Renal pelvis (tissue), 4 donors: Measurements from ENCODE around the gene ARID1A. TPM values are rescaled to one million over a fixed set of nuclear protein-coding genes. Genes with fewer than 3 reads are reported as not detected.
A peak's percentile ranks its signal among the peaks of the same experiment; 100 is the strongest.
"Not testable (repeated sequence)": the region's sequence is repeated elsewhere in the genome, so short reads cannot be mapped to it uniquely, and the experiment has no call there.

Experiments
- DNase-seq: peaks from one replicate; pipeline ENCODE4 v3.0.0-alpha.2; 2013
- polyA plus RNA-seq, 3 donors: library from polyadenylated mRNA; unstranded; fragments of 120-200 nt; gene quantifications; one replicate each; pipeline ENCODE4 v1.2.1, GENCODE V29; 2013; ENCODE audit not compliant: insufficient read length in 3 of 3

ARID1A gene
- polyA plus RNA-seq, 3 donors, result 101 to 117 (median 106) TPM

DNA sequence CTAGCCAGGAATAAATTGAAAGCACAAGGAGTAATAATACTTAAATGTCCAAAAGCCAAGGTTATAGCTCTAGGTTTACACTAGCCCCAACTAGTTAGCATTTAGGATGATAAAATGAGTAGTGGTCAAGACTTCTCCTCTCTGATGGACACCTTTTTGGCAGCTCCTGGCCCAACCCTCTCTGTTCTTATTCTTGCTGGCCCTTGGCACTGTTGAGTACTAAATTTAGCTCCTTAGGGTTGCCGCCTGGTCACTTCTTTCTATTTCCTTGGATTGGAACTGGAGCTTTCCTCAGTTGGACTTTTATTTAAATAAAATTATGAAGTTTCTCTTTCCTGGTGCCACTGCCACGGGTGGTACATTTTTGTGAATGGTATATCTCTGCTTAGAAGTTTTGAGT, 28.3 kb downstream of the ARID1A start:
- DNase-seq, result no peak

DNA sequence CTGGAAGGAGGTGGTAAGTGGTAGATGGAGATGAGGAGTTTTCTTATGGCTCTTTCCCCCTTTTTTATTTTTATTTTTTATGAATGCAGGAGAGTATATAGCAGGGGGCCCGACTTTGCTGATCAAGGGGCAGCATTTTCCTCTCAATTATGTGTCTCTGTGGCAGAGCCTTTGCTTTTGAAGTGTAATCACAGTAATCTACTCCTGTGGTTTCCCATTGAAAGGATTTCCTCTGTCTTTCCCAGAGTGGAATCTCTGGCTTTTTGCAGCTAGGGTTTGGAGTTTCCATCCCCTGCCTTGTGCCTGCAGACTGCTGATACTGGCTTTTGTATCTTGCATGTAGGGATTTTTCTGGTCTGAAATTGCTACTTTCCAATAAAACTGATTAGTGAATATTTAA, 29.1 kb downstream of the ARID1A start:
- DNase-seq, result no peak

DNA sequence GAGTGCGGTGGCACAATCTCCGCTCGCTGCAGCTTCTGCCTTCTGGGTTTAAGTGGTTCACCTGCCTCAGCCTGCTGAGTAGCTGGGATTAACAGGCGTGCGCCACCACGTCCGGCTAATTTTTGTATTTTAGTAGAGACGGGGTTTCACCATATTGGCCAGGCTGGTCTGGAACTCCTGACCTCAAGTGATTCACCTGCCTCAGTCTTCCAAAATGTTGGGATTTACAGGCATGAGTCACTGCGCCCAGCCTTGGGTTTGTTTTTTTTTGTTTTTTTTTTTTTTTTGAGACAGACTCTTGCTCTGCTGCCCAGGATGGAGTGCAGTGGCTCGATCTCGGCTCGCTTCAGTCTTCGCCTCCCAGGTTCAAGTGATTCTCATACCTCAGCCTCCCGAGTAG, 30.1 kb downstream of the ARID1A start:
- not testable (repeated sequence) for DNase-seq

DNA sequence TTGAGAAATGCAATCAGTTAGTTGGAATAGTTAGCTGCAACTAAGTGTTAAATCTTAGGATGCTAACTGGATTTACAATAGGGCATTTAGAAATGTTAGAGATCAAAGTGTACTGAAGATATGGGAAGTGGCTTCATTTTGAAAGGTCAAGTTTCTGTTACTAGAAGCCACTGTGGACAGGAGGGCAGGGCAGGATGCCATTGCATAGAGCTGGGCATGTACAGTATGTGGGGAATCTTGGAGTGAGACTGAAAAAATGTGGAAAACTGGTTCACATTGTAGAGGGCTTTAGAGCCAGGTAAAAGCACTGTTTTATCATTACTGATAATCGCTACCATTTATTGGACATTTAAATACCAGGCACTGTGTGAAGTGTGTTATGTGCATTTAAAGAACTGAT, 31.0 kb downstream of the ARID1A start:
- DNase-seq, result no peak

DNA sequence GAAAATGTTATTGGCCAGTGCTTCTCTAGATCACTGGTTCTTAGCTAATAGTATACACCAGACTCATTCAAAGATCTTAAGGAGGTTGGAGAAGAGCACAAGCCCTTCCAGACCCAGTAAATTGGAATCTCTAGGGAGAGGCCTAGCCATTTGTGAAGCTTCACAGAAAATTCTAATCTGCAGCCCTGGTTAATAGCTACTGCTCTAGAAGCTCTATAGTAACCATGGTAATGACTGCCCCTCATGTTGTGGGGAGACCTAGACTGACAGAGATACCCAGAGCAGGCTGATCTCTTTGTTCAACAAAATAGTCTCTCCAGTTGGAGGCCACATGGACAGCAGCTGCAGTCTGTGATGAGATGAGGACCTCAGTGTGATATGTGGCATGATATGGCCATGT, 31.7 kb downstream of the ARID1A start:
- DNase-seq, result no peak

DNA sequence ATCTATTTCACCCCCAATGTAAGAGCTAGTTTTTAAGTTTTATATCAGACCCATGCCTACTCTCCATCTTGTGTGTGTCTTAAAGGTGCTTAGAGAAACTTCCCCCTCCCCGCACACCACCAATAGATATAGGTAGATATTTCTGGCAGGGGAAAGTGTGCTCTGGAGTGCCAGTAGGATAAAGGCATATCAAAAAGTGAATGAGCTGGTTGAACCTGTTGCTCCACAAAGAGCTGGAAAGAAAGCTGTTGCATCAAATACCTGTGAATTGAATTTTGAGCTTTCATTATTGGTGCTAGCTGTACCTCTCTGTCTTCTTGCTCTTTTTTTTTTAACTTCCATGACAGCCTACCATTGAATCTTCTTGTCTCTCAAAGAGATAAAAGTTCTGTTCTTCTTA, 32.8 kb downstream of the ARID1A start:
- no peak for DNase-seq

DNA sequence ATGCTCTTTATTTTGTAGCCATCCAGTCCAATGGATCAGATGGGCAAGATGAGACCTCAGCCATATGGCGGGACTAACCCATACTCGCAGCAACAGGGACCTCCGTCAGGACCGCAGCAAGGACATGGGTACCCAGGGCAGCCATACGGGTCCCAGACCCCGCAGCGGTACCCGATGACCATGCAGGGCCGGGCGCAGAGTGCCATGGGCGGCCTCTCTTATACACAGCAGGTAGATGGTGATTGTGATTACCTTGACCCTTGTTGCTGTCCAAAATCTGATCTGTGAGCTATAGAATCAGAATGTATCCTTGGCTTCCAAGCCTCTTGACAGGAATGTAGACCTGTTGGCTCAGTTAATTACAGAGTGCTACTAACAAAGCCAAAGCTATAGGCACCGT, 33.8 kb downstream of the ARID1A start:
- no peak for DNase-seq

DNA sequence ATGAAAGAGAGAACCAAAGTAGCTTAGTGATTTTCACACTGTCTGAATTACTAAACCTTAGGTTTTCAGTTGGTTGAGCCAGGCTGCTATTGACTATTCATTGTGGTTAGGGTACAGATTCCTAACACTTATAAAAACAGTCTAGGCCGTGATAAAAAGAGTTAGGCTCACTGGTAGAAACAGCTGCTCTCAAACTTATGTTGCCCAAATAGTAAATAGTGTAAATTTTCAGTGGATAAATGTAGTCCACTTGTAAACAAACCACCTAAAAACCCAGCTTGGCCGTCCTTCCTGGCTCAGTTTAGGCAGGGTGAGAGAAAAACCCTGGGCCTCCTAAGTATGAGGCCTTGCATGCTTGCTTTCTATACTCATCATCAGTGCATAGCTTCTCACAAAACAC, 34.9 kb downstream of the ARID1A start:
- no peak for DNase-seq

DNA sequence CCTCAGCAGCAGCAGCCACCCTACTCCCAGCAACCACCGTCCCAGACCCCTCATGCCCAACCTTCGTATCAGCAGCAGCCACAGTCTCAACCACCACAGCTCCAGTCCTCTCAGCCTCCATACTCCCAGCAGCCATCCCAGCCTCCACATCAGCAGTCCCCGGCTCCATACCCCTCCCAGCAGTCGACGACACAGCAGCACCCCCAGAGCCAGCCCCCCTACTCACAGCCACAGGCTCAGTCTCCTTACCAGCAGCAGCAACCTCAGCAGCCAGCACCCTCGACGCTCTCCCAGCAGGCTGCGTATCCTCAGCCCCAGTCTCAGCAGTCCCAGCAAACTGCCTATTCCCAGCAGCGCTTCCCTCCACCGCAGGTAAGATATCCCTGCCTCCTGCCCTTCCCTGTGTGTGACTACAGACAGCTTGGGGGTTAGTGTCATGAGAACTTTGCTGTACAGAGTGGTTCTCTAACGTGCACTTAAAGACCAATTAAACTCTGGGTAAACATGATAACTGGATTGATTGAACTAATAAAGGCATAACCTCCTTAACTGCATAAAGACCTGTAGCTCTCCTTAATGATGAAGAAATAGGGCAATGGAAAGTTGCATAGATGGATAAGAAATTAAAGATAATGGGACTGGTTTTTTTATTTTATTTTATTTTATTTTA, 35.6 kb downstream of the ARID1A start:
- DNase-seq, result no peak

DNA sequence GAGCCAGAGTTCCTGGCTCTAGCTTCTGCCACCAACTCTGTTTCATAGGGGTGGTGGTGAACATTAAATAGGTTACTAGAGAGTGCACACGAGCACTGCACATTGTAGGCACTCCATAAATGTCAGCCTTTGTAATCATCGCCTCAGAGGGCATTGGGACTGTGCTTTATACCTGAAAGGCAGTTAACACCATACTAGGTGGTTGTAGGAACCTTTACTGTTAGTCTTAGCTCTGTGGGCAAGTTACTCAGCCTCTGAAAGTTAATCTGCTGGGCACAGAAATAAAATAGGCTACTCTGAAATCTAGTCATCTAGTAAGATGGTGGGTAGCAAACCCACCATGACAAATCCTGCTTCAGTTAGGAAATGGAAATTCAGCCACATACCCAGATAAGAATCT, 37.6 kb downstream of the ARID1A start:
- no peak for DNase-seq

DNA sequence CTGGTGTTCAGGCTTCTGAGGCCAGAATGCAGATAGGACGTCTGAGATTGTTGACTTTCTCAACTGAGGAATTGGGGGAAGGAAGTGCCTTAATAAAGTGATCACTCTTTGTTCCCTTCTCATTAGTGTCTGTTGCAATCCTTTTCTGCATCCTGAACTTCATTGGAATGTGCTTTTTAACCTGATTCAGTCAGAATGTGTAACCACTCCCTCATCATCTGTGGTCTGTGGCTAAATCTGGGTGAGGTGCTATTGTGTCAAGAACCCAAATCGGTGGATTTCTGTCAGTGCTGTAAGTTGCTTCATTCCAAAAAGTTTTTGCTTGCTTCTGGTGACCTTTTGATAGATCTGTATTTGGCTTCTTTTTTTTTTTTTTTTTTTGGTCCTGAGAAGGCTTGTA, 38.2 kb downstream of the ARID1A start:
- DNase-seq, result no peak

DNA sequence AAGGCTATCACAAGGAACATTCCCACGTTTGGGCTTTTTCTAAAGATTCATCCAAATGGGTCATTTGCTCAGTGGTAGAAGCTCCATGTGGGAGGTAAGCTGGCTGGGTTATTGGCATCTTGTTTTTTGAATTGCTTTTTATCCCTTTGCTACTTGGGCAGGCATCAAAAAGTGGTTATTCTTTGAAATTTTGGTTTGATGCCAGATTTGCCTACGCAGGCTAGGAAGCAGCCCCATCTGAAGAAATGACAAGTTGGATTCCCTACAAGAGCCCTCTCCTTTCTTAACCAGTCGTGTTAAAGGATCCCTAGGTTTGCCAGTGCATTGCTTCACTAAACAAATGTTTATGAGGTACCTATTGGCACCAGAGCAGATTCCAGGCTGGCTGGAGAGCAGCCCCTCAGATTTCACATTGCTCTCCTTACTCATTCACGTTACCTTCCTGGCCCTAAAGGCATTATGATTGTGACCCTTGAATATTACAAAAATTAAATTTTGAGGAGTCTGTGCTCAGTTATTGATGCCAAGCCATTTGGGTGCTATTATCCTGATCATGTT, 38.8 kb downstream of the ARID1A start:
- DNase-seq, result no peak

DNA sequence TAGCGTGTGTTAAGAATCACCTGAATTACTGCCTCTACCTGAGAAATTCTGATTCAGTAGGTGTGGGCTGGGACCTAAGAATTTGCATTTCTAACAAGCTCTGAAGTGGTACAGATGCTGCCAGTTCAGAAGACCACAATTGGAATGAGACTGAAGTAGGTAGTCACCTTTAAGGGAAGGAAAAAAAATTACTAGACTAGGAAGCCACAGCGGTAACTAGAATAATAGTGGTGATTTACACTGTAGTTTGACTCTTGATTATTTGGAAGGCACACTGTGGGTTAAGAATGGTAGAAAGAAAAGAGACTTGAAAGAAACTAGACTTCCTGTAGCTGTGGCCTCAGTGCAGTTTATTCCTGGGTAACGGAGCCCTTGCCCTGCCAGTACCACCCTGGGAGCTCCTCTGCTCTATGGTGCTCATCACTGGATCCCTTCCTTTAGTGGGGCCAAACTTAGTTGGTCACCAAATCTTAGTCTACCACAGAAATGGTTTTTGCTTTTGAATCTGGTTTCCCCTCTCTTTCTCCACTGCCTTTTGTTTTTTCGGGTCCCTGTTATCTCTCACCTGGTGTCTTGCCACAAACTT, 43.6 kb downstream of the ARID1A start:
- DNase-seq, result no peak

DNA sequence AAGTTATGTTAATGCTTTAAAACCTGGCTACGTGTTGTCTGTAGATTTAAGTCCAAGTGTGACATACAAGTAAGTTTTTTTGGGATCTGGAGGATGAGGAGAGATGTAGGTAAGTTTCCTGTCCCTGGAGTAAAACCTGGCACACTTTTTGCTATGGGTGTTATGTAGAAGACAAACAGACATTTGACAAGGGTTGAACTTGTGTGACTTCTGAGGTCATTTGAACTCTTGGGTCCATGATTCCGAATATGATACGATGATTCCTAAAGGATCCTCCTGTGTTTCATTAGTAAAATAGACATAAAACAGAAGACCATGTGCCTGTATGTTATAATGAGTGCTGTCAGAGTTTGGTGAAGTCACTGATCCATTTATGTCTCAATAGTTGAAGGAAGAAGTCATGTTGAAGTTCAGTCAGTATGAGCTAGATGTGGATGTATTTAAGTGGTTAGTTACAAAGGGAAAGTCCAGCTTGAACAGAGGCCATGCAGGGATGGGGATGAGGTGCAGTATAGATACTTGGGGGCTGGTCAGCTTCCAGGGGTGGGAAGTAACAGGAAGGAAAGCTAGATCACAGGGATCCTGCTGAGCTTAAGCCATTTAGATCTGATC, 44.3 kb downstream of the ARID1A start:
- DNase-seq, result no peak

DNA sequence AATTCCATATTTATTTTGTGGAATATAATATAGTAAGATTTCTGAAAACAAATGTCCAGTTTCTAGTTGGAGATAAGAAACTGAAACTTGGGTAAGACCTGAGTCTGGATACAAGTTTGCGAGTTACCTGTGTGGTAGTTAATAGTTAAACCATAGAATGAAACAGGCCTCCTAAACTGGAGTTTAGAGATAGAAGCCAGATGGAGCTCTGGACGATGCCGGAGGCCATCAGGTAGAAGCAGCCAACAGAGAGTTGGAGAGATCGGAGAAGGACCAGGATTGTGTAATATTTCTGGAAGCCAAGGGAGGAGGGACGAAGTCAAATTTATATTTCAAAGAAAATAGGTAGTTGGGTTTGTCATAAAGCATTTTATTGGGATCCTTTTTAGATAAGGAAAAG, 45.1 kb downstream of the ARID1A start:
- no peak for DNase-seq

DNA sequence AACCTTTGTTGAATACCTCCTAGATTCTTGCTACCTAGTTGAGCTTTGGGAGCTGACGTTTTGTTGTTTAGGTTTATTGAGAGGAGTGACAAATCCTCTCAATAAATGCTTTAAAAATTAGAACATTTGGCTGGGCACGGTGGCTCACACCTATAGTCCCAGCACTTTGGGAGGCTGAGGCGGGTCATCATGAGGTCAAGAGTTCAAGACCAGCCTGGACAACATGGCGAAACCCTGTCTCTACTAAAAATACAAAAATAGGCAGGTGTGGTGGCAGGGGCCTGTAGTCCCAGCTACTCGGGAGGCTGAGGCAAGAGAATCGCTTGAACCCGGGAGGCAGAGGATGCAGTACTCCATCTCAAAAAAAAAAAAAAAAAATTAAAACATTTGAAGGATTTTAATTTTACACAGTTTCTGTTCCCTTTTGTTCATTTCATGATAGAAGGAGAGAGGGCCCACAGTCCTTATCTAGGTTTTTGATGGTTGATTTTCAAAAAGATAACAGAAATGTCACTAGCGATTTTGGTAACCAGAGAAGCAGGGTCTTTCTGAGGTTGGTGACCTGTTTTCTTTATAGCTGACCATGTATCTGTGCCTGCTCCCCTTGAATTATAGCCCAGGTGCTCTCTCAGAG, 47.7 kb downstream of the ARID1A start:
- no peak for DNase-seq

DNA sequence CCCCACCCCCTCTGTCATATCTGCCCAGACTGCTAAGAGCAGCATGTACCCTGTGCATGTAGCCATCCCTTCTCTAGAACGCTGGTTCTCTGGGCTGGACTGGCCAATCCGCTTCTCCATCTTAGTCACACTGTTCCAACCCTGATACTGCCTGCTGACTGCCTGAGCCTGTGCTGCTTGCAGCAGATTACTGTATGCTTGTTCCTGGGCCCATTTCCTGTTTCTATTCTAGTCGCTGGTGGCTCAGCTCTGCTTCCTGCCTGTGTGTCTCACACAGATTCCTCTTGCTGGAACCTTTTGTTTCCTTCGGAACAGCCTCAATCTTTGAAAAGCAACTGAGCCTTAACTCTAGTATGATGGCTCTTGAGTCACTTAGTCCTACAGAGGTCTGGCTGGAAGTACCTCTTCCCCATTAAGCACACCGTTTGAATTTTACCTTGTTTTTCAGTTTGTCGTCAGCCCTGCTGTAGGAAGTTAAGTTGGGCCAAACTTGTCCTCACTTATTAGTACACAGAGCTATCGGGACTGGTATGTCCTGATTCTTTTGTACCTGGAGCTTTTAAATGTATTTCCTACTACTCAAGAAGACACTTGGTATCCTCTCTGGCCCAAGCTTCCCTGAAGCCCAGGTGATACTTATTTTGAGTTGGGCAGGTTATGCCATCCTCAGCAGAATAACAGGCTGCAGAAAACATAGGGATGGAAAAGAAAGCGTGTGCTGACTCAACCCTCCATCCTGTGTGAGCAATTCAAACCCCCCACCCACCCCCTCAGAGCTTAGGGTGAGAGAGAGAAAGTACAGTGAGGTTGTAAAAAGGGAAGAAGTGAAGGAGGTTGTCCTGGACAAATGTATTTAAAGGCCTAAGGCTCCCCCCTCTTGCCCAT, 48.5 kb downstream of the ARID1A start:
- DNase-seq, result peak; percentile 28

DNA sequence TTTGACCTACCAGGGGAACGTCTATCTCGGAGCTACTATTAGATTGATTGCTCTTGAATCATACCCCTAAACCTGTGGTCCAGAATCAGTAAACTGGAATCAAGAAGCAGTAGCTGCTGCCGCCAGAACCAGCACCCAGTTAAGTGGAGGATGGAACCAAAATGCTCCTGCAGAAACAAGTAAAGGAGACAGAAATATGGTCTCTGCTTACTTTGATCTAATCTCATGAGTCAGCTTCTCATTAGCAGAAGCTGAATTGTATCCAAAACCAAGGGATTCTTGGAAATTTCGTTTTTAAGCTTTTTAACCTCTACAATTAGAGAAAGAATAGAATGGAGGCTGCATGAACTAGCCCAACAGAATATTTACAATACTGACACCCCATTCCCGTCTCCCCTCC, 49.4 kb downstream of the ARID1A start:
- no peak for DNase-seq

DNA sequence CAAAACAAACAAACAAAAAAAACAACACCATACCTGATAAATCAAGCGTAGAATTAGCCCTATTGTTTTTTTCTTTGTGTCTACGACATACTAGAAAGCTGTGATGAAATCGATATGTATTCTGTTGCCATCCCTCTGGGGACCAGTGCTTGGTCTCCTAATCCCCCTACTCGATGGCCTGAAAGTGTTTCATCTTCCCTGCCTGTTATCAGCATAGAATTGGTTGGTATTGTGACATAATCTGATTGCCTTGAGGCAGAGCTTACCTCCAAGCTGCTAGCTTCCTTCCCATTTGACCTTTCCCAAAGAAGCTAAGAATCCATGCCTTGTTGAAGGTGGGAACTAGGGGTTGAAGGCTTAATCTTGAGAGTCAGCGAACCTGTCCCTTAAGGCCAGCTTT, 51.2 kb downstream of the ARID1A start:
- no peak for DNase-seq

DNA sequence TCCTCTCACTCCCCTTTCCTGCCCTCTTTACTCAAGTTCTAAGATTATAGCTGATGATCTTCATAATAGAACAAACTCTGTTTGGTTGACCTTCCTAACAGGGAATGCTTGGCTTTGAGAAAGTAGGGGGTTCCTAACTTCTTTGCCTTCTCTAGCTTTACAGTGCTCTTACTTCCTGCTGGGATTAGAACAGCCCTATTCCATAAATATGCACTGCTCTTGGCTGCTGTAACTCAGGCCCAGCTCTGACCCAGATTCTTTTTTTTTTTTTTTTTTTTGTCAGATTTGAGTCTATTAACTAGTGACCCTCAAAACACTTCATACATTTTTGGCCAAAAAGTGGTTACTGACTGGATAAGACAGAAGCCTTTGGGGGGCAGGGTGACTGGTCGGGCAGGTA, 52.5 kb downstream of the ARID1A start:
- no peak for DNase-seq

DNA sequence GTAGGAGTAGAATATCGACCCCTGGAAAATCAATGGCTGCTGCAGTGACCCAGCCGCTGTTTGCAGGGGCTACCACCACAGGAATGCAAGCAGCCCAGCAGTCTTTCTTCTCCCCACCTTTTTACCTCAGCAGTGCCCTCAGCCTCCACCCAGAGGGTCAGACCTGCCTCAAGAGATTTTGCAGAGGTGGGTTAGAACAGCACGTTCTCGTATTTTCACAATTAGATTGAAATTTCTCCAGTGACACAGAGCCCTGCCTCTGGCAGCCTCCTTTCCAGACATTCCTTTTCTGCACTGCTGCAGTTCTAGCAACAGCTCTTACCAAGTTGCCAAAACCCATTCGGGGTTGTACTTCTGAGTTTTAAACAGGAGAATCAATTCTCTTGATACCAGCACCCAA, 53.6 kb downstream of the ARID1A start:
- no peak for DNase-seq

DNA sequence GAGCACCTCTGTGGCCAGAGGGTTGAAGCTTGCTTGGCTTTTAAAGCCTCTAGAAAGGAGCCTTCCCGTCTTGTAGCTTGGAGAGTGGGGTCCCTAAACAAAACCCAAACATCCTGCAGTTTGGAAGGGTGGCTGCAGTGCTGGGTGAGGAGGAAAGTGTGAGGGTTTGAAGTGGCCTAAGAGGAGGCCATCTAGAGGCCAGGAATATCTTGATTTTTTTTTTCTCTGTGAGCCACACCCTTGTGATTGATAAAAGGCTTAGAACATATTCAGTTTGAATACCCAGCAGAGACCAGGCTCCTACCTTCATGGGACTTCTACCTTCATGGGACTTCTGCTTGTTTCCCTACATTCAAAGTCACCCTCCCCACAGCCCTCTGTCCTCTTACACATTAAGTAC, 54.6 kb downstream of the ARID1A start:
- no peak for DNase-seq
